ENCODE measurements around the gene QSOX1. TPM values are rescaled to one million over a fixed set of nuclear protein-coding genes. Genes with fewer than 3 reads are reported as not detected.

QSOX1 gene
- total RNA-seq, 1 experiment from 2014 or later: 84.0 TPM

DNA sequence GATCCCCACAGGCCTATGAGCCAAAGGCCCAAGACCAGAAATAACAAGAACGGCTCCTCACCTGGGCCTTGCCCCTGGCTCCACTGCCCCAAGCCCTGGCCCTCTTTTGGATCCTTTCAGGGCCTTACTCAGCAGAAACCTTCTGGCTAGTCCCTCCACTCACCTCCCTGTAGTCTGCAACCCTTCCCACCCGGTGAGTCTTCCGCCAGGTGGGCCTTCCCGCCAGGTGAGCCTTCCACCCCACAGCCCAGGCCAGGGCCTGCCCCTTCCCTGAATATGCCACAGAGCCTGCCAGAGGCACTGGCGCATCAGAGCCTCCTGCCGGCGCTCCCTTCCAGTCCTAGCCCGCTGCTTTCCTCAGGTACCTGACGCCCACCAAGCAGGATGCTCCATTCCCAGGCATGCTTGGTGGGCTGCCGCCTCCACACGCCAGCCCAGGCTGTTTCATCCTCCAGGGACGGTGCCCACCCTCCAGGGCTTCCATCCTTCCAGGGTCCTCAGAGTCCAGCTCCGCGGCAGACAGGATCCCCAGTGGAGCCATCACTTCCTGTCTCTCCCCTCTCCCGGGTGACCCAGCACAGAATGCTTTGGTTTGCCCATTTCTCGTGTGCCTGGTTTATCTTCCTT is 96.3 kb downstream of the QSOX1 start:
- DNase-seq (ENCODE audit: low read depth): no peak
- in situ Hi-C loops (cut with HindIII; ENCODE audit: low pct_unique_long_range_greater_than_20kb, low sequenced_read_pairs): no loop called here

DNA sequence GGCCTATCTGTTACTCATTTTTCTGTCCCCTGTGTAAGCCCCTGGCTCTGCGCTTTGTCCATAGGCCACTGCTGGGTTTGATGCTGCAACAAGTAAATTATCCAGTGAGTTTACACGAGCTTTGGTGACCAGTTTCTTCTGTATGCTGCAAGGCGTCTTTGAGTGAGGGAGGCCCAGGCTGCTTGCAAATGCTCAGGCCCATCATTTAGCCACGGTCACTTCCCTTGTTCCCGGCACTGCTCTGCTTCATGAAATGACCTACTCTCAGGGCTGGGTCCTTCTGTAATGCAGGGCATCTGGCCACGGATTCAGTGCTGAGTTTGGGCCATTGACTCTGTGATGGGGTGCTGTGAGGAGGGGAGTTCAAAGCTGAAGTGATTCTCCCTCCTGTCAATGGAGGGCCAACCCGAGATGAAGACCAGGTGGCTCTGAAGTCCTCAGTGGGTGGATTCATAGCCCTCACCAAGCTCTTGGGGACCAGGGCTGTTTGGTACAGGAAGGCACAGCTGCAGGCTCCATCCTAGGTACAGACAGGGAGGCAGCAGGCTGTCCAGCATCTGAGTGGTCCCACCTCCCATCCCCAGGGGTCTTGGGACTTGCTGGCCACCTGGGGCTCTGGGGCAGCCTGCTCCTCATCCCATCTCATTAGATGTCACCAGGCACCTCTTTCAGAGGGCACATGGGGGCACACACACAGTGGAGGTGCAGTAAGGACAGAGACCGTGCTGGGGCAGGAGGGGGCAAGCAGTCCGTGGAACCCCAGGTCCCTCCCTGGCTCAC is 97.0 kb downstream of the QSOX1 start:
- no peak for DNase-seq (ENCODE audit: low read depth)
- in situ Hi-C loops (cut with HindIII; ENCODE audit: low pct_unique_long_range_greater_than_20kb, low sequenced_read_pairs): no loop called here

DNA sequence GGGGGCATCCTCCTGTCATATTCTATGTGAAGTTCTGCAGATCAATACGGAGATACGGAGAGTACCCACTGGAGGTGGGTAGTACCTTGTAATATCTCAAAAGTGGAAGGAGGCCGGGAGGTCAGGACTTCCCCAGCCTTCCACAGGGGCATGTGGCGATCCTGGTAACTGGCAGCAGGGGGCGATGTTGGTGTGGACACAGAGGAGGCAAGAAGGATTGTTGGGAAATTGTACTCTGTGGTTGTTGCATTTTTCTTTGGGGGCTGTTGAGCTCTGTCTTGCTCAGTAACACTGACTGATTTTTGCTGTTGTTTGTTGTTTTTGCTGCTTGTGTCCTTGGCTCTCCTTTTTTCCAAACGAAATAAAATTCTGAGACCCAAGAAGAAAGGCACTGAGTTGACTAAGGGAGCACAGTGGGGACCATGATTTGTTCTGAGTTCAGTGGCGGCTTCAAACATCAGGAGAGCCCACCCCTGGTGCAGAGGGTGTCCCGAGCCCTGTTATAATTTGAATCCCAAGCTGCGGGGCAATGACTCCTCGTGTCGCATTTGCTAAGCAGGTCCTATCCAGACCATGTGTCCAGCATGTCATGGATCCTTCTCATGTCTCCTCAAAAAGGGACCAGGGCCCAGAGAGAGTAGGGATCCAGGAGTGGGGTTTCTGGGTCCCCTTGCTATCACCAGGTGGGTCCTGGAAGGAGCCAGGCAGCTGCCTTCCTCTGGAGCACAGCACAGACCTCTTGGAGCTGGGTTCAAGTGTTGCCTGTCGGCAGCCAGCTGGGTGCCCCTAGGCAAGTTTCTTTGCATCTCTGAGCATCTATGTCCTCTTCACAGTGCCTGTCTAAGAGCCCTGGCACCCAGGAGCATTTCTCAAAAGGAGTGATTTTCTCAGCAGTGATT is 98.2 kb downstream of the QSOX1 start:
- in situ Hi-C loops (cut with HindIII; ENCODE audit: low pct_unique_long_range_greater_than_20kb, low sequenced_read_pairs): no loop called here
- peak; percentile 46 for DNase-seq (ENCODE audit: low read depth)

Other genes starting within 250 kb of the QSOX1 start
- gene CEP350, start 200.1 kb upstream of the QSOX1 start, total RNA-seq (2014; rRNA removed; shearing (Covaris generic); ENCODE audit: low replicate concordance): 10.3 and 32.7 TPM in 2 replicates
- gene LHX4, start 75.4 kb downstream of the QSOX1 start, total RNA-seq (2014; rRNA removed; shearing (Covaris generic); ENCODE audit: low replicate concordance): not detected in 2 replicates

Measured in Caki2 (cell line).